CD4-positive, alpha-beta T cell treated with Interferon gamma for 1 hour (primary cell): Measurements from ENCODE around the gene DOLPP1.
"Not testable (repeated sequence)": the region's sequence is repeated elsewhere in the genome, so short reads cannot be mapped to it uniquely, and the experiment has no call there.

Experiments
- DNase-seq: peaks from one replicate; pipeline ENCODE4 v3.0.0-alpha.2; 2020

The DOLPP1 gene

GRCh38 chr9:129080601-129081387, at the start of gene DOLPP1:
DOLPP1 (plus strand) TSS chr9:129081111; CDS start chr9:129081132, 21 bp downstream.
- peak; percentile 100 for DNase-seq

DNA sequence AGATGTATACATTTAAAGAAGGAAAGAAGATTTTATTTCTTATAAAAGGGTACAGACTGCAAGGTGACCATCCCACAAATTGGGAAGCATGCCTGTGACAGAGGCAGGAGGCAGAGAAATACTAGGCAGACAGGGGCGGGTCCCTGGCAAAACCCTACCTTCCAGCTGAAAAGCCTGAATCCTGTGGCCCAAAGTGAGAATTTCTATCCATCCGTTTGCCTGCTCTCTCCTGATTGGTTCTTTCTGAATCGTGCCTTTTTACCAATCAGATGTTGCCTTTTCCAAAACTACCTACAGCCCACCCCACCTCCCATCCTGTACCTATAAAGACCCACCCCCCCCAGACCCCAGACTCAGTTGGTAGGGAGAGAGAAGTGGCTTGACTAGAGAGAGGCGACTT, 49.4 kb upstream of the DOLPP1 start:
- DNase-seq: no peak

DNA sequence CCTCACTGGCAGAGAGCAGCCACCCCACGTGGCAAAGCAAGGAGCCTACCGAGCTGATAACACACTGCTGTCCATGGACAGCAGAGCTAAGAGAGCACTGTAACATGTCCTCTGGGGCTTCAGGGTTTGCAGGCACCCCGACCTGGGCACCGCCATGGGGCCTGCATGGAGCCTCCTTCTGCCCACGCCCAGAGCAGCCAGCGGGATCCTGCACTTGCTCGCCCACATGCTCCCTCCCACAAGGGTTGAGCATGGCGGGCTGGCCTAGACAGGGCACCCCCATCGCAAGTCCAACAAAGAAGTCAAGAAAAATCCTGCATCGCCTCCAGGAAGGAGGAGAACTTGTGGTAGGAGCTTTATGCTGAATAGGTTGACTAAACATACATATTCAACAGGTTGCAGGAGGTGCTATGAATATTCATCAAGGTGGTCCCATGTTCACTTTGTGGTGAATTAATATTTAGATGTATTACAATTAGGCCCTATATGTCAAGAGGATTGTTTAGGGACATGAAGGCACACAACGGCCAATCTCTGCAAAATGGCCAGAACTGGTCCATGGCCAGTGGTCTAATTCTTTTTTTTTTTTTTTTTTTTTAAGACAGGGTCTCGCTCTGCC, 48.3 kb upstream of the DOLPP1 start:
- DNase-seq: no peak

DNA sequence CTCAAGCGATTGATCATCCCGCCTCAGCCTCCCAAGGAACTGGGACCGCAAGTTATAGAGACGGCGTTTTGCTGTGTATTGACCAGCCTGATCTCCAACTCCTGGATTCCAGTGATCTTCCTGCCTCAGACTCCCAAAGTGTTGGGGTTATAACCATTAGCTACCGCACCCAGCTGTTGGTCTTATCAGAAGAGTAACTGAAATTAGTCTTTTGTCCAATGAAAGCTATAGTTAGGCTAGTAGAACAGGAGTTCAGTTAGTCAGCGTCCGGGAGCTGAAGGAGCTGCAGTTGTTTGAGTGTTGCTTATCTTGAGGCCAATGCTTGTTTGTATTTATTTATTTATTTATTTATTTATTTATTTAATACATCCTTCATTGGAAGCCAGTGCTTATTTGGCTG, 47.7 kb upstream of the DOLPP1 start:
- no peak for DNase-seq

- DNase-seq: not testable (repeated sequence)
Observed at GRCh38 chr9:129035838-129036237, 45.1 kb upstream of the DOLPP1 start.

- DNase-seq: peak; percentile 97
Observed at GRCh38 chr9:129036241-129036922, 44.5 kb upstream of the DOLPP1 start, which contains the start of gene MIGA2. MIGA2 (plus strand) TSS chr9:129036626; CDS start chr9:129040595, 3,969 bp downstream.

- DNase-seq: no peak
Observed at GRCh38 chr9:129036923-129037766, 43.8 kb upstream of the DOLPP1 start.

- DNase-seq: no peak
Observed at GRCh38 chr9:129037767-129038098, 43.2 kb upstream of the DOLPP1 start.

DNA sequence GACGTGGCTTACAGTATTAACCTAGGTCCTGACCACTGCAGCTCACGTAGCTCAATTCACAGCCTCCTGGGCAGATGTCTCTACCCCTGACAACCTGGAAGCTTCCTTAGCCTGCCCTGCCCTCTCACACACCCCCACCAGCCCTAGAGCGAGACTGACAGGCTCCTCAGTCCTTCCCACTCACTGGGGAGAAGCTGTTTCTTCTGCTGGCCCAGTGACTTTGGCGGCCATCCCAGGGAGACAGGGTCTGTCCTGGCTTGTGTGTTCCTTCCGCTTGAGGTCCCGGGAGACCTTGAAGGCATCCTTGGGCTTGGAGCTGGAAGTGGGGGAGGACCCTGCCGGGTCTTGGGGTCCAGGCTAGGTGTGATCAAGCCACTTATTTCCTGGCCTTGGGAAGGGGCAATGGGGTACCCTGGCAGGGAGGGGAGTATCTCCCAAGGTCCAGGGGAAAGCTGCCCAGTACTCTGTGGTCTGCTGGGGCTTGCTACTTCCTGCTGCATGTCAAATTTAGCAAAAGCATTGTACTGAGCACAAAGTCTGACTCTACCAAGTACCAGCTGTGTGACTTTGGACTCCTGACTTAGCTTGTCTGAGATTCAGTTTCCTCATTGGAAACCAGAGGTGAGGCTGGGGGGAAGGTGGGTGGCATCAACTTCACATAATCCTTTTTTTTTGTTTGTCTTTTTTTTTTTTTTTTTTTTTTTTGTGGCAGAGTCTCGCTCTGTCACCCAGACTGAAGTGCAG, 42.6 kb upstream of the DOLPP1 start:
- DNase-seq: no peak

DNA sequence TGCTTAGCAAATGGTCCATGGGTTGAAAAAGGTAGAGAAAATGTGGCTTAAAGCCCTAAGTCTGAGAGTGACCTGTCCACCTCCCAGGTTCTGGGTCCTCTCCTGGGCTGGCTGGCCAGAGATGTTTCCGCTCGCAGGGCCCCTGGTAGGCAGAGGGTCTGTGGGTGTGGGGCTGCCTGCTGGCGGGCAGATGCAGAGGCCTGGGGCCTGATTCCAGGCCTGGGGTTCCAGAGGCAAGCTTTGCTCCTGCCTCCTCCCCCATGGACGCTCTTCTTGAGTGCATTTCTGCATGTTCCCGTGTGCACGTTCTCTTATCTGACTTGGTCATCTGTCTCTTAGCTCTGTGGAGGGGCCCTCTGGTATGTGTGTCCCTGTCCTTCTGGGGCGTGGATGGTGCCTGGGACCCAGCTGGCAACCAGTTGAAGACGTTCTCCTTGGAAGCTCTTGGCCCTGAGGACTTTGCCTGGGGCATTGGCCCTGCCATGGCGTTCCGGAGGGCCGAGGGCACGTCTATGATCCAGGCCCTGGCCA, 40.7 kb upstream of the DOLPP1 start:
- no peak for DNase-seq

DNA sequence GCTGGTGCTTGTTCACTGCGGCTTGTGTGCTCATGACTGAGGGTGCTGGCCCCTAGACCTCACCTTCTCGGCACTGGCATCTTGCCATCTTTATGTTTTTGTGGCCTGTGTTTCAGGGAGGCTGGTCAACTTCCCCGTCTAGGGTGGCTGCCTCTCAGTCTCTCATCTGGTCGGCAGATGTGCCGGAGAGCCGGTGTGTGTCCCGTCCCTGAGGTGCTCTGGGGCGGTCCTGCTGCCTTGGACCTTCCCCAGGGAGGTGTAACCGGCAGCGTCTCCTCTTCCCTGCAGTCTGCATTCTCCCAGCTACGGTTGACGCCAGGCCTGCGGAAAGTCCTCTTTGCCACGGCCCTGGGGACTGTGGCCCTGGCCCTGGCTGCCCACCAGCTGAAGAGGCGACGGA, 38.9 kb upstream of the DOLPP1 start:
- DNase-seq: no peak

- DNase-seq: no peak
Observed at GRCh38 chr9:129052592-129052991, 28.3 kb upstream of the DOLPP1 start.

- DNase-seq: no peak
Observed at GRCh38 chr9:129053020-129053419, 27.9 kb upstream of the DOLPP1 start.

DNA sequence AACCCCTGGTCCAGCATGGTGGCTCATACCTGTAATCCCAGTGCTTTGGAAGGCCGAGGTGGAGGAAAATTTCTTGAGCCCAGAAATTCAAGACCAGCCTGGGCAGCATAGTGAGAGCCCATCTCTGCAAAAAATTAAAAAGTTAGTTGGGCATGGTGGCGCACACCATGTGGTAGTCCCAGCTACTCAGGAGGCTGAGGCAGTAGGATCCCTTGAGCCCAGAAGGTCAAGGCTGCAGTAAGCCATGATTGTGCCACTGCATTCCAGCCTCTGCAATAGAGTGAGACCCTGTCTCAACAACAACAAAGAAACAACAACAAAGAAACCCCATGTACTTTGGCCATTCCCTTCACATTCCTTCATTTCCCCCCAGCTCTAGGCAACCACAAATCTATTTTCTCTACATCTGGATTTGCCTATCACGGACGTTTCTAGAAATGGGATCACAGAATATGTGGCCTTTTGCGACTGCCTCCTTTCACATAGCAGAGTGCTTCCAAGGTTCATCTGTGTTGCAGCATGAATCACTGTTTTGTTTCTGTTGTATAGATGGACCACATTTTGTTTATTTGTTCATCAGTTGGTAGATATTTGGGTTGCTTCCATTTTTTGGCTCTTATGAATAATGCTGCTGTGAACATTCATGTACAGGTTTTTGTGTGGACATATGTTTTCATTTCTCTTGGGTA, 26.6 kb upstream of the DOLPP1 start:
- no peak for DNase-seq

DNA sequence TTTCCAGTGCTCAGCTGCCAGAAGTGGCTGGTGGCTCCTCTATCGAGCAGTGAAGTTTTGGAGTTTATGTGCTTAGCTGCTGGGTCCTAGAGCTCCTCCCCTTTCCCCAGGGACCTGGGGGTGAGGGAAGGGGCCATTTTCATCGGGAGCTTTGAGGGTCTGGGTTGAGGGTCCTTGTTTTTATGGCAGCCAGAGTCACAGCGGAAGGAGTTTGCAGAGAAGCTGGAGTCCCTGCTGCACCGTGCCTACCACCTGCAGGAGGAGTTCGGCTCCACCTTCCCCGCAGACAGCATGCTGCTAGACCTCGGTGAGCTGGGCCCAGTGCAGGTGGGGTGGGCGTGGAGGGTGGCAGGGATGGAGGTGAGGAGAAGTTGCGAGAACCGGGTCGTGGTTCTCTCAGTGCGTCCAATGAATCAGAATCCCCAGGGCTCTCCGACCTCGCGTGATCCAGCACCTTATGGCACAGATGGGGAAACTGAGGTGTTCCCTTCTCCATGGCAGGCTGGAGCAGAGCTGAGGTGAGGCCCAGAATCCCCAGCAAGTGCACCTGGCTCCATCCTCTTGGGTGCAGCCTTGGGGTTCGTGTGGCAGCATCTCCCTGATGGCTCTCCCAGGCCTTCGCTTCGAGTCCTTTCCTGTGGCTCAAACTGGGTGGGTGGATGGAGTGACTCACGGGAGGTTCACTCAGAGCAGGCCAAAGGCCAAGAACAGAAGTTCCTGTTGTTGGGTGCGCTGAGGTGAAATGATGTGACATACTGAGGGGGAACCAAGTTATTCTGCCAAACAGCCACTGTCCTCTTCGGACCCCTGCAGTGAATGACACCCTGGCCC, 21.7 kb upstream of the DOLPP1 start:
- no peak for DNase-seq

- DNase-seq: no peak
Observed at GRCh38 chr9:129059796-129060785, 20.8 kb upstream of the DOLPP1 start.

DNA sequence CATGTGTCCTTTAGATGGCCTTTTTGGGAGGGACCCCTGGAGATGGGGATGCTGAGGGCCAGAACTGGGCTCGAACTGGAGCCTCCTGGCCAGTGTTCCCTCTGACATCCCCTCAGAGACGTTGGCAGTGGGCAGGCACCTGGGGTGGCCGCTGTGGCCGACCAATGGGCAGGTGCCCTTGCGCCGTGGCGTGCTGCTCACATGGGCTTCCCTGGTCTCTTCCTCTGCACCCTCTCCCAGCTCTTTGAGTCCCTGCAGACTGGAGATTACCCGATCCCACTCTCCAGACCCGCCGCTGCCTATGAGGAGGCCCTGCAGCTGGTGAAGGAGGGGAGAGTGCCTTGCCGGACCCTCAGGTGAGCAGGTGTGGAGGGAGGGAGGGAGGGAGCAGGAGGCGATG, 19.9 kb upstream of the DOLPP1 start:
- no peak for DNase-seq

- DNase-seq: no peak
Observed at GRCh38 chr9:129063061-129063460, 17.9 kb upstream of the DOLPP1 start.

DNA sequence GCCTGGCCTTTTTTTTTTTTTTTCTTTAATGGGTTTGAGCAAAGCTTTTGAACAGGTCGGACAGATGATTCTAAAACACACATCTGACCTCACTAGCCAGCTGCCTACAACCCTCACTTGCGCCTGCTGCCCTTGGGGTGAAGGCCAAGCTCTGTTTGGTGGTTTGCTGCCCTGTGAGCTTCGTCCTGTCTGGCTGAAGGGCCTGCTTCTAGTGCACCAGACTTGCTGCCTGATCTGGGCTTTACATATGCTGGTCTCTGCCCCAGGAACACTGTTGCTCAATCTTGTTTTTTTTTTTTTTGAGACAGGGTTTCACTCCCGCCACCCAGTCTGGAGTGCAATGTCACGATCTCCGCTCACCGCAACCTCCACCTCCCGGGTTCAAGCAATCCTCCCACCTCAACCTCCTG, 16.4 kb upstream of the DOLPP1 start:
- no peak for DNase-seq
